GM21423 (cell line): ENCODE results near the gene NET1.
"Not testable (repeated sequence)": the region's sequence is repeated elsewhere in the genome, so short reads cannot be mapped to it uniquely, and the experiment has no call there.

Experiments
- ATAC-seq: cut with Tn5 transposase; IDR thresholded peaks from one replicate; pipeline ENCODE4 v1.9.1; 2021; ENCODE audit warnings: mild to moderate bottlenecking, moderate library complexity; ENCODE audit not compliant: unreplicated experiment

The NET1 gene

GRCh38 chr10:5396556-5397300 is 15.6 kb upstream of the NET1 start:
- no peak for ATAC-seq

- ATAC-seq: no peak
These were observed 13.0 kb upstream of the NET1 start for GRCh38 chr10:5399332-5399731.

GRCh38 chr10:5400468-5401240 is 11.7 kb upstream of the NET1 start:
- ATAC-seq: no peak

- ATAC-seq: no peak
These were observed 9.6 kb upstream of the NET1 start for GRCh38 chr10:5402798-5403197.

GRCh38 chr10:5404208-5405041 is 7.9 kb upstream of the NET1 start, which contains the start of gene TUBAL3:
TSS of gene TUBAL3 (minus strand) at chr10:5404828. CDS start at chr10:5404792, 36 bp downstream.
- ATAC-seq: no peak

- no peak for ATAC-seq
These were observed 5.4 kb upstream of the NET1 start for GRCh38 chr10:5406918-5407317.

- ATAC-seq: not testable (repeated sequence)
These were observed 1.6 kb upstream of the NET1 start for GRCh38 chr10:5410787-5411186.

GRCh38 chr10:5411941-5412276 is 448 bp upstream of the NET1 start:
- no peak for ATAC-seq

GRCh38 chr10:5413012-5413938 is 918 bp downstream of the NET1 start:
- ATAC-seq: no peak

GRCh38 chr10:5416981-5417380 is 4.6 kb downstream of the NET1 start:
- ATAC-seq: no peak

- no peak for ATAC-seq
These were observed 6.2 kb downstream of the NET1 start for GRCh38 chr10:5418584-5418983.

GRCh38 chr10:5419466-5420094 is 7.2 kb downstream of the NET1 start:
- ATAC-seq: no peak

GRCh38 chr10:5423771-5424170 is 11.4 kb downstream of the NET1 start:
- no peak for ATAC-seq

GRCh38 chr10:5424751-5425150 is 12.4 kb downstream of the NET1 start:
- no peak for ATAC-seq

GRCh38 chr10:5428133-5428532 is 15.8 kb downstream of the NET1 start:
- no peak for ATAC-seq

- no peak for ATAC-seq
These were observed 20.8 kb downstream of the NET1 start for GRCh38 chr10:5433182-5433581.

- peak; percentile 58 for ATAC-seq
These were observed 21.8 kb downstream of the NET1 start for GRCh38 chr10:5434017-5434753.

- ATAC-seq: no peak
These were observed 23.0 kb downstream of the NET1 start for GRCh38 chr10:5435328-5435727.

- no peak for ATAC-seq
These were observed 27.8 kb downstream of the NET1 start for GRCh38 chr10:5440206-5440605.
